Immature natural killer cell (primary cell): ENCODE data around the gene KAZN. TPM values are rescaled to one million over a fixed set of nuclear protein-coding genes. Genes with fewer than 3 reads are reported as not detected.

Experiments used
- DNase-seq, 3 donors: peaks; one replicate each; pipeline ENCODE4 v3.0.0; 2022; ENCODE audit warnings: mixed read lengths in 1 of 3
- H3K27ac Mint-ChIP-seq, 6 donors: one replicate each; pipeline ENCODE4 v1.8.0; 2020; ENCODE audit warnings: mixed read lengths in 6 of 6, mild to moderate bottlenecking in 5 of 6, inconsistent platforms in 4 of 6, moderate library complexity in 3 of 6
- H3K27me3 Mint-ChIP-seq, 3 donors: one replicate each; pipeline ENCODE4 v1.8.0; 2020 to 2021; ENCODE audit warnings: low read depth in 3 of 3, mild to moderate bottlenecking in 3 of 3, mixed read lengths in 3 of 3, moderate library complexity in 3 of 3, inconsistent platforms in 1 of 3
- H3K36me3 Mint-ChIP-seq, 3 donors: one replicate each; pipeline ENCODE4 v1.8.0; 2020; ENCODE audit warnings: mixed read lengths in 3 of 3, inconsistent platforms in 2 of 3, mild to moderate bottlenecking in 2 of 3
- H3K4me1 Mint-ChIP-seq, 2 donors: one replicate each; pipeline ENCODE4 v1.8.0; 2020; ENCODE audit warnings: inconsistent platforms in 2 of 2, mild to moderate bottlenecking in 2 of 2, mixed read lengths in 2 of 2, moderate library complexity in 1 of 2
- H3K4me3 Mint-ChIP-seq, 5 donors: one replicate each; pipeline ENCODE4 v1.8.0; 2020; ENCODE audit warnings: mild to moderate bottlenecking in 5 of 5, mixed read lengths in 5 of 5, inconsistent platforms in 3 of 5, moderate library complexity in 3 of 5
- H3K9me3 Mint-ChIP-seq, 6 donors: one replicate each; pipeline ENCODE4 v1.8.0; 2020; ENCODE audit warnings: mild to moderate bottlenecking in 6 of 6, mixed read lengths in 6 of 6, inconsistent platforms in 4 of 6, moderate library complexity in 3 of 6
- polyA plus RNA-seq, 3 donors: library from polyadenylated mRNA; unstranded; fragments of 300-500 nt; fragmentation: Illumina TruSeq; gene quantifications; one replicate each; pipeline ENCODE4 v1.2.3, GENCODE V29; 2021

KAZN gene
- polyA plus RNA-seq, result under 1 TPM in 1 of 3 donors, not detected in 2; 0.24 TPM

DNA sequence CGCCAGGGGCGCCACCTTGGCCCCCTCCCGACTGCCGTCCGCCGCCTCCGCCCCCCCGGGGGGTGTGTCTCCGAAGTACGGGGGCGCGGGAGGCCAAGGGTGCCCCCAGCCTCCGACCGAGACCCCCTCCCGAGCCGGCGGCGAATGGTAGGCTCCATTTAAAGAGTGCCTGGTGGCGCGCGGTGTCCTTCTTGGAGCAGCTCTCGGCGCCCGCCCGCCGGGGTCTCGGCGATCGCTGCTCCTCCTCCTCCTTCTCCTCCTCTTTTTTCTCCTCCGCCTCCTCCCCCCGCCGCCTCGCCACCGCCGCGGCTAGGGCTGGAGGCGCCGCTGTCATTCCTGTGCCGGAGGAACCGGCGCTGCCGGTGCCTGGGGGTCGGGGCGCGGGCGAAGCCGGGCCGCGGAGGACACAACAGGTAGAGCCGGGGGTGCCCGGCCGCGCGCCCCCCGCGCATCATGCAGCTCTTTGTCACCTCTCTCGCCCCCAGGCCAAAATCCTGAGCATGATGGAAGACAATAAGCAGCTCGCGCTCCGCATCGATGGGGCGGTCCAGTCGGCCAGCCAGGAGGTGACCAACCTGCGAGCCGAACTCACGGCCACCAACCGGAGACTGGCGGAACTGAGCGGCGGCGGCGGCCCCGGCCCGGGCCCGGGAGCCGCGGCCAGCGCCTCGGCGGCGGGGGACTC is at the start of gene KAZN:
Gene KAZN, plus strand, starts transcription at position 188 of the 685 bp plus-strand sequence.
- Mint-ChIP-seq H3K36me3 (no peaks in the 10 kb centered on the region), H3K4me1 (no peaks in the 10 kb centered on the region), H3K4me3 (no peak within 1 kb of the TSS), H3K27me3 (peaks cover 21 to 47% (median 21%) of the 10 kb centered on the region in 3 donors), H3K9me3 (no peaks in the 10 kb centered on the region), H3K27ac (no peak within 1 kb of the TSS)
- DNase-seq, result no peak

DNA sequence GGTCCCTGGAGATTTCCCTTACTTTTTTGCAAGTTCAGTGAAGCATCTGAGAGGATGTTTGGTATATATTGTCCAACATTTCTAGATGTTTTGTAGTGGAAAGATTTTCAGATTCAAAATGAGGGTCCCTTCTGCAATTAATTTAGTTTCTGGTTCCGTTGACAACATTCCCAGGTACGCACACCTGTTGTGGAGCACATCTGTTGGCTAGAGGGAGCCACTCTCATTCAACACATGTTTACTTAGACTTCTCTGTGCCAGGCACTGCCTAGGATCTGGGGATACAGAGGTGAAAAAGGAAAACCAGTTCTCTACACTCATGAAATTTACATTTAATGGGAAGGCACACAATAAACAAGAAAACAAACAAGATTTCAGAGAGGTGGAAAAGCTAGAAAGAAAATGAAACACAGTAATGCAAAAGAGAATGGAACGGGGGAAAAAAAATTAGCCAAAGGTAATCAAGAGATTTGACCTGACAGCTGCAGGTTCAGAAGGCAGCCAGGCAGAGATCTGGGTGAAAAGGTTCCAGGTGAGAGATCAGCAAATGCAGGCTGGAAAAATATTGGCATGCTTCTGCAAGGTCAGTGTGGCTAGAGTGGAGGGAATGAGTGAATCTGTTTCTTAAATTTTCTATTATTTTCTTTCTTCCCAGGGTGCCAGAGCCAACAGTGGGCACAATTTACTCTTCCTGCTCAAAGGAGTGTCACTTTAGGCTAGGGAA is 48.4 kb upstream of the KAZN start:
- peaks cover 0 to 16% (median 5%) of the 10 kb centered on the region in 3 donors for H3K27me3 Mint-ChIP-seq
- no peaks in the 10 kb centered on the region for H3K36me3 Mint-ChIP-seq
- H3K27ac Mint-ChIP-seq, result peak overlapping the region in 1 of 6 donors; percentile 9
- no peaks in the 10 kb centered on the region for H3K9me3 Mint-ChIP-seq
- no peak overlapping the region for H3K4me3 Mint-ChIP-seq
- H3K4me1 Mint-ChIP-seq, result no peaks in the 10 kb centered on the region
- no peak for DNase-seq

DNA sequence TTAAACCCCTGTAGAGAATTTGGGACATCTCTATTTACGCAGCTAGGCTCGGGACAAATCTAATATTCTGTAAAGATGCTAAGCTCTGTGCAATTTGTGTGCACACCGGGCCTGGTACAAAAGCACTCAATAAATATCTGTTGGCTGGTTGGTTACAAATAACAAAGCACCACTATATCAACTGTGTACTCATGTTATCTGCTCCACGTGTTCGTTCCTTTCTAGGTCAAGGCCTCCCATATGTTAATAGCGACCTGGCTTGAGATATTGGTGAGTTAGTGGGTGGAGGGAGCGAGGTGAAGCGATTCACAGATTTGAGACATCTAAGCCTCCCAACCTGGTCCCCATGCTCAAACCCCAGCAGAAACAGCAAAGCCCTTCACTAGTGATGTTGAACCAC is 47.1 kb upstream of the KAZN start:
- no peaks in the 10 kb centered on the region for H3K36me3 Mint-ChIP-seq
- no peak overlapping the region for H3K4me3 Mint-ChIP-seq
- no peaks in the 10 kb centered on the region for H3K4me1 Mint-ChIP-seq
- H3K27ac Mint-ChIP-seq, result no peak overlapping the region
- no peaks in the 10 kb centered on the region for H3K9me3 Mint-ChIP-seq
- peaks cover 0 to 12% (median 4%) of the 10 kb centered on the region in 3 donors for H3K27me3 Mint-ChIP-seq
- no peak for DNase-seq

DNA sequence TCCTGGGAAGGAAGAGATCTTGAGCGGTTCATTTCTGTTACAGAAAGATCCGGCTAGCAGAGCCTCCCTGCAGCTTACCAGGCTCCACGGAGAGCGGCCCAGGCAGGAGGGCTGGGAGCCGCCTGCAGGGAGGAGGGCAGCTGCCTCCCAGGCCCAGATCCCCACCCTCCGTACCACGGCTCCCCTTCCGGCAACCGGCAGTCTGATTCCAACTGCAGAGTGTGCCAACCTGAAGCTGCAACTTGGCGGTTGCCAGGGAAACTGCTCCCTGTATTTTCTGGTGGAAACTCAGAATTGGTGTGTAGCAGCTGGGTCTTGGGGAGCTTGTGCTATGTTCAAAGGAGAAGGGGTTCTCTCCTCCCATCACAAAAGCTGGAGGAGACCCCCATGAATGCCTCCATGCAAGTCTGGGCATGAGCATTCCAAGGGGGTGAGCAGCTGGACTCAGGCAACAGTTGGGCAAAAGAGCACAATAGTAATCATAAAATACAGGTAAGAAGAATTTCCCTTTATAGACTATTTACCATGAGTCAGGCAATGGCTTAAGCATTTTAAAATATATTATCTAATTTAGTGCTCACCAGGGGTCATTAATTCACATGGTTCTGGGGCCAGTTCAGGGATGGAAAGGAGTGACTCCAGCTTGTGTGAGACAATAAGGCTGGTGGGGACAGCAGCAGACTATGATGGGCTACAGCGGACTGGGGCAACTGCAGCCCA is 46.1 kb upstream of the KAZN start:
- no peaks in the 10 kb centered on the region for H3K4me1 Mint-ChIP-seq
- peaks cover 0 to 14% (median 4%) of the 10 kb centered on the region in 3 donors for H3K27me3 Mint-ChIP-seq
- H3K9me3 Mint-ChIP-seq, result no peaks in the 10 kb centered on the region
- H3K36me3 Mint-ChIP-seq, result no peaks in the 10 kb centered on the region
- no peak overlapping the region for H3K4me3 Mint-ChIP-seq
- no peak overlapping the region for H3K27ac Mint-ChIP-seq
- no peak for DNase-seq

DNA sequence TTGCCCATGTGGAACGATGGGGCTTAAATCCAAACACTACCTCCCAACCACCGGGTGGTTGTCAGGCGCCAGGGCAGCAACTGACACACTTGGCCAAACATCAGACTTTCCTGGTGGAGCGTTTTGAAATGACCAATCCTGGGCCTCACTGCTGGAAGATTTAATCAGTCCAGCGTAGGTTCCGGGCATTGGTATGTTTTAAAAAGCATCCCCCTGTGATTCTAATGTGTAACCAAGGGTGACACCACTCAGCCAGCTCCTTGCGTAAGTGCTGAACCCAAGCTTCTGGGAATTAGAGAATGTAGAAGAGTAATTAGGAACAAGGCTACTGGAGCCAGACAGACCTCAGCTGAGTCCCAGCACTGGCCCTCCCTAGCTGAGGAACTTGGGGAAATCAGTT is 44.8 kb upstream of the KAZN start:
- Mint-ChIP-seq H3K9me3 (no peaks in the 10 kb centered on the region), H3K4me3 (no peak overlapping the region), H3K36me3 (no peaks in the 10 kb centered on the region), H3K27ac (no peak overlapping the region), H3K27me3 (peaks cover 0 to 11% (median 4%) of the 10 kb centered on the region in 3 donors), H3K4me1 (no peaks in the 10 kb centered on the region)
- no peak for DNase-seq

DNA sequence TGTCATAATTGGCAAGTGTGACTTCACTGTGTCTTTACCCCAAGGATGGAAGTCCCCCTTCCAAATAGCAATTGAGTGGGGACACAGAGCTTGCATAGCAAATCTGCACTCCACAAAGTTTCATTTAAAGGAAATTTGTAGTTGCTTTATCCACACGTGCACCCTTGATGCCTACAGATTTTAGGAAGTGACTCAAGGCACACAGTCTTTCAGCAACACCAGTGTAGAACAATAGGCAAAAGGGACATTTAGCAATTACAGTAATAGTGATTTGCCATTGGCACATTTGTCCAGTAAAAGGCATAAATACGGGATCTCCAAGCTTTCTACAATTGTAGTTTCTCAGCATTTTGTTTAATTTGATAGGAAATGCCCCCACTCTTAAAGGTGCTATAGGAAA is 43.4 kb upstream of the KAZN start:
- no peak for DNase-seq
- Mint-ChIP-seq H3K9me3 (peaks cover 0 to 1% (median 0%) of the 10 kb centered on the region in 6 donors), H3K36me3 (no peaks in the 10 kb centered on the region), H3K4me1 (no peaks in the 10 kb centered on the region), H3K4me3 (no peak overlapping the region), H3K27me3 (peaks cover 0 to 7% (median 4%) of the 10 kb centered on the region in 3 donors), H3K27ac (no peak overlapping the region)

DNA sequence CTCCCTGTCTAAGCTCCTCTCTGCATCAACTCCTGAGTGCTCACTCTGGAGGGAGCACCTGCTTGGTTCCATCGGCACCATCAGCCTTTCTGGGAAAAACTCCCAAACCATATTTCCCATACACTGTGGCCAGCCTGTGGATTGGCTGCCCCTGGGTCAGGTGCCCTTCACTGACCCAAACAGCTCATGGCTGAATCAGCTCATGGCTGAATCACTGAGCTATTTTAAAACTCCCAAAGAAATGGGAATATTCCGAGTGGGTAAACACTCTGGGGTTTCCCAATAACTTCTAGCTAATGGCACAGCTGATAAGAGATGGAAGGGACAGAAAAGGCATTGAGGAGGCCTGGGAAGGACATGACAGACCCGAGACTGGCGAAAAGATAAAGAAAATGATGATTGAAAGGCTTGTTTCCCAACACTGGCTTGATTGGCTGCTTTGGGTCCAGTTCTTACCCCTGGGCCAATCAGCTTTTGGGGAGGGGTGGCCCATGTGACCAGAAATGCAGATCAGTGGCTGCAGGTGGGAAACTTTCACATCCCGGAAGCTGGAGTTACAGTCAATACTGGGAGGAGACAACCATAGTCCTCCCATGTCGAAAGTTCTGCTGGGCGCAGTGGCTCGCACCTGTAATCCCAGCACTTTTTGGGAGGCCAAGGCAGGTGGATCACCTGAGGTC is 37.3 kb upstream of the KAZN start:
- no peak overlapping the region for H3K4me3 Mint-ChIP-seq
- H3K9me3 Mint-ChIP-seq, result peaks cover 0 to 4% (median 0%) of the 10 kb centered on the region in 6 donors
- H3K27me3 Mint-ChIP-seq, result peaks cover 3 to 5% (median 3%) of the 10 kb centered on the region in 3 donors
- no peak overlapping the region for H3K27ac Mint-ChIP-seq
- H3K36me3 Mint-ChIP-seq, result peaks cover 0 to 4% (median 0%) of the 10 kb centered on the region in 3 donors
- H3K4me1 Mint-ChIP-seq, result no peaks in the 10 kb centered on the region
- DNase-seq, result no peak

DNA sequence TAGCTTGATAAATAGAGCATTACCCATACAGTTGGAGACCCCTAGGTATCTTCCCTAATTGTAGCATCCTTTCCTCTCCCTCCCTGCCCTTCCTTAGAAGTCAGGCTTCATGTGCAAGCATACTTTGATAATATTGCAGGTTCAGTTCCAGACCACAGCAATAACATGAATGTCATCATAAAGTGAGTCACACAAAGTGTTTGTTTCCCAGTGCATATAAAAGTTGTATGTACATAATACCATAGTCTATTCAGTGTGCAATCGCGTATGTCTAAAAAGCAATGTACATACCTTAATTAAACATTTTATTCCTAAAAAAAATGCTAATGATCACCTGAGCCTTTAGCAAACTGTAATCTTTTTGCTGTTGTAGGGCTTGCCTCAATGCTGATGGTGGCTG is 33.4 kb upstream of the KAZN start:
- H3K36me3 Mint-ChIP-seq, result peaks cover 0 to 4% (median 0%) of the 10 kb centered on the region in 3 donors
- peaks cover 0 to 11% (median 3%) of the 10 kb centered on the region in 3 donors for H3K27me3 Mint-ChIP-seq
- H3K4me1 Mint-ChIP-seq, result no peaks in the 10 kb centered on the region
- H3K9me3 Mint-ChIP-seq, result peaks cover 0 to 3% (median 0%) of the 10 kb centered on the region in 6 donors
- H3K4me3 Mint-ChIP-seq, result no peak overlapping the region
- H3K27ac Mint-ChIP-seq, result no peak overlapping the region
- no peak for DNase-seq

DNA sequence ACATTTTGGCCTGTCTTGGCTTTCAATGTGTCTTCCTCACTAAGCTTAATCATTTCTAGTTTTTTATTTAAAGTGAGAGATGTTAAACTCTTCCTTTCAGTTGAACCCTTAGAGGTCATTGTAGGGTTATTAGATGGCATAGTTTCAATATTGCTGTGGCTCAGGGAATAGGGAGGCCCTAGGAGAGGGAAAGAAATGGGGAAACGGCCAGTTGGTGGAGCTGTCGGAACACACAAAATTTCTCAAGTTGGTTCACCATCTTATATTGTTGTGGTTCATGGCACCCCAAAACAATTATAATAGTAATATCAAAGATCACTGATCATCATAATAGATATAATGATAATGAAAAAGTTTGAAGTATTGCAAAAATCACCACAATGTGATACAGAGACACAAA is 31.4 kb upstream of the KAZN start:
- Mint-ChIP-seq H3K9me3 (peaks cover 0 to 5% (median 0%) of the 10 kb centered on the region in 6 donors), H3K27me3 (peaks cover 3 to 11% (median 3%) of the 10 kb centered on the region in 3 donors), H3K4me1 (no peaks in the 10 kb centered on the region), H3K4me3 (no peak overlapping the region), H3K27ac (no peak overlapping the region), H3K36me3 (peaks cover 0 to 4% (median 0%) of the 10 kb centered on the region in 3 donors)
- no peak for DNase-seq

DNA sequence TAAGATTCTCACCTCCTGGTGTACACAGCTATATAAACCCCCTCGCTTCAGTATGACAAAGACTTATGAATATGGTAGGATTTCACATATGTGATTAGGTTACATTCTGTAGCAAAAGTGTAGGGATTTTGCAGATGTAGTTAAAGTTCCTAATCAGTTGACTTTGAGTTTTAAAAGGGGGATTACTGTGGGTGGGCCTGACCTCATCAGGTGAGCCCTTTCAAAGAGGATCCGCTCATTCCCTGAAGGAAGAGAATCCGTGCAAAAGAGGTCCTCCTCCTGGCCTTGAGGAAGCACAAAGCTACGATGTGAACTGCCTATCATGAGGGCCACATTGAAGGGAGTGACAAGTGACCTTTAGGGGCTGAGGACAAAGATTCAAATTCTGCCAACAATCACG is 30.6 kb upstream of the KAZN start:
- Mint-ChIP-seq H3K9me3 (peaks cover 0 to 5% (median 0%) of the 10 kb centered on the region in 6 donors), H3K27ac (no peak overlapping the region), H3K36me3 (peaks cover 0 to 4% (median 0%) of the 10 kb centered on the region in 3 donors), H3K4me1 (no peaks in the 10 kb centered on the region), H3K27me3 (peaks cover 3 to 11% (median 3%) of the 10 kb centered on the region in 3 donors), H3K4me3 (no peak overlapping the region)
- DNase-seq, result no peak

DNA sequence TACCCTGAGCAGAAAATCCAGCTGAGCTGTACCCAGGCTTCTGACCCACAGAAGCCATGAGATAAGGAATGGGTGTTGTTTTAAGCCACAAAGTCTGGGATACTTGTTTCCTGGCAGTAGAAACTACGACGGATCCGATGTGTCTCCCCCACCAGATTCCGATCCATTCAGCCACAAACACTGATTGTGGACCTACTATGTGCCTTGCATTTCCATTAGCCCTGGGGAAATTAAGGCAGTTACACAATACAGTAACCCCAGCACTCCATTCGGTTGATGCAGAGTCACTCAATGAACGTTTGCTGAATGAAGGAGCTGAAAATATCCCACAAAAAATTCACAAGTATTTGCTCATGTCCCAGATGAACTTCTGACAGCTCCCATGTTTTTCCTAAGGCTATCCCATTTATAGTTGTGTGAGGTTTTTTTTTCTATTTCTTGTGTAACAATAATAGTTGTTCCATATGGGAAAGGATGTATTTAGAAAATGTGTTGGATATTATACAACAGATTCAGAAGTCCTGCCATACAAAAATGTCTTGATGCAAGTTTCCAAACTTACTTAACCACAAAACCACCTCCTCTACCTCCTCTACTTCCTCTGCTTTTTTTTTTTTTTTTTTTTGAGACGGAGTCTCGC is 29.6 kb upstream of the KAZN start:
- no peak for DNase-seq
- H3K4me3 Mint-ChIP-seq, result no peak overlapping the region
- peaks cover 0 to 2% (median 0%) of the 10 kb centered on the region in 6 donors for H3K9me3 Mint-ChIP-seq
- H3K27ac Mint-ChIP-seq, result no peak overlapping the region
- no peaks in the 10 kb centered on the region for H3K36me3 Mint-ChIP-seq
- no peaks in the 10 kb centered on the region for H3K4me1 Mint-ChIP-seq
- peaks cover 0 to 8% (median 3%) of the 10 kb centered on the region in 3 donors for H3K27me3 Mint-ChIP-seq

DNA sequence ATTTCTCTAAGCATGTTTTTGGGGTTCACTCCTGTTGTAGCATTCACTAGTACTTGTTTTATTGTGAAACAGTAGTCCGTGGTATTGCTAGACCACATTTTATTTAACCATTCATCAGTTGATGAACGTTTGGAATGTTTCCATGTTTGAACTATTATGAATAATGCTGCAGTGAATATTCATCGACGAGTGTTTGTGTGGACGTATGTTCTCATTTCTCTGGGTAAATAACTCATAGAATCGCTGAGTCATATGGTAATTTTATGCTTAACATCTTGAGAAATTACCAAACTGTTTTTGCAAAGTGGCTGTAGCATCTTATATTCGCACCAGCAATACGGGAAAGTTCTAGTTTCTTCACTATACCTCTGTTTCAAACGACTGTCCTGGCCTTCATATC is 28.0 kb upstream of the KAZN start:
- Mint-ChIP-seq H3K36me3 (no peaks in the 10 kb centered on the region), H3K4me3 (no peak overlapping the region), H3K4me1 (no peaks in the 10 kb centered on the region), H3K27me3 (peaks cover 0 to 8% (median 7%) of the 10 kb centered on the region in 3 donors), H3K9me3 (peaks cover 0 to 2% (median 0%) of the 10 kb centered on the region in 6 donors), H3K27ac (no peak overlapping the region)
- no peak for DNase-seq
